Activated CD8-positive, alpha-beta memory T cell treated with anti-CD3 and anti-CD28 coated beads for 1 hour (primary cell): ENCODE measurements around the gene FOXN3.
"Not testable (repeated sequence)": the region's sequence is repeated elsewhere in the genome, so short reads cannot be mapped to it uniquely, and the experiment has no call there.

Experiments used
- DNase-seq, 2 donors: peaks; one replicate each; pipeline ENCODE4 v3.0.0-alpha.2; 2020; ENCODE audit warnings: low read depth in 1 of 2; ENCODE audit errors: extremely low read depth in 1 of 2

FOXN3 gene

GRCh38 chr14:89207925-89208328, 209.1 kb downstream of the FOXN3 start:
- no peak for DNase-seq

- DNase-seq, result no peak
These were observed 210.5 kb downstream of the FOXN3 start for GRCh38 chr14:89206389-89207031.

- no peak for DNase-seq
These were observed 211.8 kb downstream of the FOXN3 start for GRCh38 chr14:89205137-89205740.

GRCh38 chr14:89202413-89203190, 214.4 kb downstream of the FOXN3 start:
- DNase-seq, result no peak

GRCh38 chr14:89201645-89202044, 215.4 kb downstream of the FOXN3 start:
- DNase-seq, result no peak

- DNase-seq, result not testable (repeated sequence)
These were observed 217.7 kb downstream of the FOXN3 start for GRCh38 chr14:89199357-89199756.

- DNase-seq, result no peak
These were observed 218.3 kb downstream of the FOXN3 start for GRCh38 chr14:89198544-89199329.

GRCh38 chr14:89197623-89198022, 219.4 kb downstream of the FOXN3 start:
- DNase-seq, result no peak

- DNase-seq, result no peak
These were observed 220.5 kb downstream of the FOXN3 start for GRCh38 chr14:89196545-89196944.

GRCh38 chr14:89194376-89194775, 222.7 kb downstream of the FOXN3 start:
- no peak for DNase-seq

GRCh38 chr14:89190765-89191513, 226.1 kb downstream of the FOXN3 start:
- no peak for DNase-seq

GRCh38 chr14:89188492-89188891, 228.5 kb downstream of the FOXN3 start:
- no peak for DNase-seq

GRCh38 chr14:89187501-89187900, 229.5 kb downstream of the FOXN3 start:
- no peak for DNase-seq

GRCh38 chr14:89186856-89187376, 230.1 kb downstream of the FOXN3 start:
- DNase-seq, result no peak

- DNase-seq, result no peak
These were observed 230.8 kb downstream of the FOXN3 start for GRCh38 chr14:89185919-89186855.

- DNase-seq, result no peak
These were observed 232.1 kb downstream of the FOXN3 start for GRCh38 chr14:89184952-89185351.

GRCh38 chr14:89182326-89182725, 234.7 kb downstream of the FOXN3 start:
- no peak for DNase-seq

- DNase-seq, result no peak
These were observed 236.5 kb downstream of the FOXN3 start for GRCh38 chr14:89180546-89180945.

- no peak for DNase-seq
These were observed 237.1 kb downstream of the FOXN3 start for GRCh38 chr14:89179891-89180404.
